Right atrium auricular region (tissue), 2 donors: ENCODE results near the gene SMYD3. TPM values are rescaled to one million over a fixed set of nuclear protein-coding genes. Genes with fewer than 3 reads are reported as not detected.

Source experiments
- DNase-seq: peaks from one replicate; pipeline ENCODE4 v3.0.0-alpha.2; 2019; ENCODE audit warnings: low spot score
- H3K27ac ChIP-seq, 2 donors: fragments of 200-600 bp; sonication (generic); 1 replicate in 1 of 2; 2 replicates in 1 of 2; pipeline ENCODE4 v1.5.1; 2016 to 2019
- H3K27me3 ChIP-seq, 2 donors: fragments of 200-600 bp; sonication (generic); one replicate each; pipeline versions ENCODE4 v1.5.1 to v1.6.0; 2017 to 2019
- H3K36me3 ChIP-seq: fragments of 200-600 bp; sonication (generic); one replicate; pipeline ENCODE4 v1.5.1; 2016
- H3K4me1 ChIP-seq, 2 donors: fragments of 200-600 bp; sonication (generic); one replicate each; pipeline versions ENCODE4 v1.5.1 to v1.6.0; 2017 to 2019
- H3K4me3 ChIP-seq, 2 donors: fragments of 200-600 bp; sonication (generic); 1 replicate in 1 of 2; 2 replicates in 1 of 2; pipeline ENCODE4 v1.5.1; 2017 to 2019; ENCODE audit warnings: mild to moderate bottlenecking in 1 of 2, moderate library complexity in 1 of 2
- H3K9me3 ChIP-seq, 2 donors: fragments of 200-600 bp; sonication (generic); one replicate each; pipeline ENCODE4 v1.5.1; 2019
- total RNA-seq, 2 donors: library from RNA; depleted of rRNA; stranded (reverse); fragments of >200 nt; gene quantifications; one replicate each; pipeline ENCODE4 v1.1.0, GENCODE V29; 2016
- TF ChIP-seq, protein P1 (sequence below), 2 donors: fragments of 200-600 bp; sonication (generic); IDR thresholded peaks; one replicate each; pipeline ENCODE4 v1.5.1; 2019; ENCODE audit warnings: antibody characterized with exemption in 2 of 2

Gene SMYD3
- total RNA-seq, 2 donors from 2014 or later = 7.9 to 8.5 TPM

GRCh38 chr1:245915406-245915805 is 591.7 kb downstream of the SMYD3 start:
- H3K36me3 ChIP-seq = no peaks in the 10 kb centered on the region
- no peak for DNase-seq
- TF ChIP-seq, protein P1, sequence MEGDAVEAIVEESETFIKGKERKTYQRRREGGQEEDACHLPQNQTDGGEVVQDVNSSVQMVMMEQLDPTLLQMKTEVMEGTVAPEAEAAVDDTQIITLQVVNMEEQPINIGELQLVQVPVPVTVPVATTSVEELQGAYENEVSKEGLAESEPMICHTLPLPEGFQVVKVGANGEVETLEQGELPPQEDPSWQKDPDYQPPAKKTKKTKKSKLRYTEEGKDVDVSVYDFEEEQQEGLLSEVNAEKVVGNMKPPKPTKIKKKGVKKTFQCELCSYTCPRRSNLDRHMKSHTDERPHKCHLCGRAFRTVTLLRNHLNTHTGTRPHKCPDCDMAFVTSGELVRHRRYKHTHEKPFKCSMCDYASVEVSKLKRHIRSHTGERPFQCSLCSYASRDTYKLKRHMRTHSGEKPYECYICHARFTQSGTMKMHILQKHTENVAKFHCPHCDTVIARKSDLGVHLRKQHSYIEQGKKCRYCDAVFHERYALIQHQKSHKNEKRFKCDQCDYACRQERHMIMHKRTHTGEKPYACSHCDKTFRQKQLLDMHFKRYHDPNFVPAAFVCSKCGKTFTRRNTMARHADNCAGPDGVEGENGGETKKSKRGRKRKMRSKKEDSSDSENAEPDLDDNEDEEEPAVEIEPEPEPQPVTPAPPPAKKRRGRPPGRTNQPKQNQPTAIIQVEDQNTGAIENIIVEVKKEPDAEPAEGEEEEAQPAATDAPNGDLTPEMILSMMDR (IDR thresholded peaks at IDR 0.05) = no peak
- no peaks in the 10 kb centered on the region for H3K4me1 ChIP-seq
- H3K9me3 ChIP-seq = no peaks in the 10 kb centered on the region
- no peak overlapping the region for H3K4me3 ChIP-seq
- no peaks in the 10 kb centered on the region for H3K27me3 ChIP-seq
- H3K27ac ChIP-seq = no peak overlapping the region

DNA sequence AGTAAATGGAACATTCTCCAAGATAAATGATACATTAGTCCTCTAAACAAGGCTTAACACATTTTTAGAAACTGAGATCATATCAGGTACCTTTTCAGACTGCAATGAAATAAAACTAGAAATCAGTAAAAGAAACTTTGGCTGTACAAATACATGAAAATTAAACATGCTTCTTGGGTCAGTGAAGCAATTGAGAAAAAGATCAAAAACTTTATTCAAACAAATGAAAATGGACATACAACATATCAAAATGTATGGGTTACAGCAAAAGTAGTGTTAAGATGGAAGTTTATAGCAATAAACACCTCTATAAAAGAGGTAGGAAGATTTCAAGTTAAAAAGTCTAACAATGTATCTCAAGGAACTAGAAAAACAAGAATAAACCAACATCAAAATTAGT is 598.5 kb downstream of the SMYD3 start:
- Histone ChIP-seq H3K36me3 (no peaks in the 10 kb centered on the region), H3K27me3 (no peaks in the 10 kb centered on the region), H3K4me3 (no peak overlapping the region), H3K27ac (no peak overlapping the region), H3K9me3 (no peaks in the 10 kb centered on the region), H3K4me1 (no peaks in the 10 kb centered on the region)
- DNase-seq = no peak
- TF ChIP-seq, protein P1 (IDR thresholded peaks at IDR 0.05) = no peak

GRCh38 chr1:245906207-245906606 is 600.9 kb downstream of the SMYD3 start:
- Histone ChIP-seq H3K9me3 (no peaks in the 10 kb centered on the region), H3K27me3 (no peaks in the 10 kb centered on the region), H3K4me3 (no peak overlapping the region), H3K4me1 (no peaks in the 10 kb centered on the region), H3K27ac (no peak overlapping the region), H3K36me3 (no peaks in the 10 kb centered on the region)
- DNase-seq = no peak
- TF ChIP-seq, protein P1 (IDR thresholded peaks at IDR 0.05) = no peak

DNA sequence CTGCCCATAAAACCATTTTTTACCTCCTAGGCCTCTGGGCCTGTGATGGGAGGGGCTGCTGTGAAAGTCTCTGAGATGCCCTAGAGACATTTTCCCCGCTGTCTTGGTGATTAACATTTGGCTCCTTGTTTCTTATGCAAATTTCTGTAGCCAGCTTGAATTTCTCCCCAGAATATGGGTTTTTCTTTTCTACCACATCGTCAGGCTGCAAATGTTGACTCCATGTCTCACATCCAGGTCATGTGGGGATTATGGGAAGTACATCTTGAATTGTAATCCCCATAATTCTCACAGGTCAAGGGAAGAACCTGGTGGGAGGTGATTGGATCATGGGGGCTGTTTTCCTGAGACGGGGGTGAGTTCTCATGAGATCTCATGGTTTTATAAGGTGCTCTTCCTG is 603.2 kb downstream of the SMYD3 start:
- TF ChIP-seq, protein P1 (IDR thresholded peaks at IDR 0.05) = no peak
- no peak overlapping the region for H3K4me3 ChIP-seq
- H3K36me3 ChIP-seq = no peaks in the 10 kb centered on the region
- no peaks in the 10 kb centered on the region for H3K27me3 ChIP-seq
- H3K4me1 ChIP-seq = no peaks in the 10 kb centered on the region
- no peaks in the 10 kb centered on the region for H3K9me3 ChIP-seq
- DNase-seq = no peak
- no peak overlapping the region for H3K27ac ChIP-seq

GRCh38 chr1:245901565-245901964 is 605.5 kb downstream of the SMYD3 start:
- no peak overlapping the region for H3K27ac ChIP-seq
- TF ChIP-seq, protein P1 (IDR thresholded peaks at IDR 0.05) = no peak
- H3K4me3 ChIP-seq = no peak overlapping the region
- H3K36me3 ChIP-seq = no peaks in the 10 kb centered on the region
- DNase-seq = no peak
- no peaks in the 10 kb centered on the region for H3K4me1 ChIP-seq
- no peaks in the 10 kb centered on the region for H3K27me3 ChIP-seq
- no peaks in the 10 kb centered on the region for H3K9me3 ChIP-seq

GRCh38 chr1:245901037-245901436 is 606.0 kb downstream of the SMYD3 start:
- Histone ChIP-seq H3K27ac (no peak overlapping the region), H3K4me1 (no peaks in the 10 kb centered on the region), H3K9me3 (no peaks in the 10 kb centered on the region), H3K27me3 (no peaks in the 10 kb centered on the region), H3K4me3 (no peak overlapping the region), H3K36me3 (no peaks in the 10 kb centered on the region)
- TF ChIP-seq, protein P1 (IDR thresholded peaks at IDR 0.05) = no peak
- no peak for DNase-seq
